IMR-90 (cell line): Measurements from ENCODE around the gene LSMEM2. TPM values are rescaled to one million over a fixed set of nuclear protein-coding genes. Genes with fewer than 3 reads are reported as not detected.

Experiments
- ATAC-seq: fragments of 200-7000 bp; cut with Tn5 transposase; 2 replicates; pipeline ENCODE4 v1.9.1; 2020; ENCODE audit warnings: low read depth, mild to moderate bottlenecking, moderate library complexity
- BruUV-seq: library from RNA; stranded (reverse); fragments of 400-500 nt; replicated peaks from 2 replicates; lab custom pipeline; 2021; lab: Mats Ljungman, UMichigan
- CTCF ChIA-PET: fragments of 300-600 bp; formaldehyde crosslinking; extraction: SDS; loops from one replicate; lab custom pipeline; 2021; ENCODE audit warnings: antibody characterized with exemption; lab: Yijun Ruan, JAX
- POLR2A ChIA-PET: fragments of 300-600 bp; sonication (Branson Sonifier 250); formaldehyde crosslinking; loops from one replicate; lab custom pipeline; 2022; ENCODE audit warnings: antibody characterized with exemption; ENCODE audit not compliant: unreplicated experiment; lab: Charles Lee
- DNase-seq: peaks from one replicate; pipeline ENCODE4 v3.0.0; 2013
- H2AFZ ChIP-seq: replicated peaks from 2 replicates; pipeline ENCODE3; 2013; ENCODE audit warnings: low read length, mild to moderate bottlenecking; ENCODE audit not compliant: poor library complexity
- H2AK5ac ChIP-seq: 2 replicates; pipeline ENCODE4 v1.6.1; 2013; ENCODE audit warnings: low read depth, low read length, inconsistent platforms
- H2AK9ac ChIP-seq: replicated peaks from 2 replicates; pipeline ENCODE3; 2013; ENCODE audit warnings: mild to moderate bottlenecking, low read depth, low read length, moderate library complexity; ENCODE audit not compliant: poor library complexity
- H2BK120ac ChIP-seq: 2 replicates; pipeline ENCODE4 v1.6.1; 2013; ENCODE audit warnings: low read depth, low read length, inconsistent platforms
- H2BK15ac ChIP-seq: 3 replicates; pipeline ENCODE4 v1.6.1; 2013; ENCODE audit warnings: low read depth, low read length, inconsistent platforms
- H2BK20ac ChIP-seq: 2 replicates; pipeline ENCODE4 v1.6.1; 2013; ENCODE audit warnings: low read depth, mild to moderate bottlenecking, inconsistent platforms, low read length, moderate library complexity
- H2BK5ac ChIP-seq: 2 replicates; pipeline ENCODE4 v1.6.1; 2013; ENCODE audit warnings: mild to moderate bottlenecking, low read depth, low read length, inconsistent platforms; ENCODE audit not compliant: poor library complexity, severe bottlenecking
- H3K14ac ChIP-seq: replicated peaks from 2 replicates; pipeline ENCODE4 v1.6.1; 2013; ENCODE audit warnings: low read depth, low read length, inconsistent platforms
- H3K18ac ChIP-seq: 2 replicates; pipeline ENCODE4 v1.6.1; 2013; ENCODE audit warnings: low read depth, low read length, control low read depth
- H3K23ac ChIP-seq: 2 replicates; pipeline ENCODE4 v1.6.1; 2013; ENCODE audit warnings: low read depth, low read length, inconsistent platforms
- H3K27ac ChIP-seq: 2 replicates; pipeline ENCODE4 v1.5.1; 2013; ENCODE audit warnings: mild to moderate bottlenecking, control low read depth, low read length; ENCODE audit not compliant: insufficient read depth
- H3K27me3 ChIP-seq: 2 replicates; pipeline ENCODE4 v1.6.1; 2013; ENCODE audit warnings: low read length; ENCODE audit not compliant: control insufficient read depth, insufficient read depth
- H3K36me3 ChIP-seq: 2 replicates; pipeline ENCODE4 v1.6.1; 2013; ENCODE audit warnings: low read length, mixed read lengths; ENCODE audit not compliant: control insufficient read depth, insufficient read depth
- H3K4ac ChIP-seq: 2 replicates; pipeline ENCODE4 v1.6.1; 2013; ENCODE audit warnings: low read depth, low read length, inconsistent platforms
- H3K4me1 ChIP-seq: 2 replicates; pipeline ENCODE4 v1.6.1; 2013; ENCODE audit warnings: low read length, mixed read lengths; ENCODE audit not compliant: control insufficient read depth, insufficient read depth
- H3K4me2 ChIP-seq: 2 replicates; pipeline ENCODE4 v1.6.1; 2013; ENCODE audit warnings: low read depth, mild to moderate bottlenecking, control low read depth, low read length, moderate library complexity
- H3K4me3 ChIP-seq: 2 replicates; pipeline ENCODE4 v1.5.1; 2013; ENCODE audit warnings: low read depth, mild to moderate bottlenecking, control low read depth, low read length, moderate library complexity; ENCODE audit not compliant: insufficient read depth
- H3K56ac ChIP-seq: 2 replicates; pipeline ENCODE4 v1.6.1; 2013; ENCODE audit warnings: low read length, inconsistent platforms; ENCODE audit not compliant: insufficient read depth; ENCODE audit errors: extremely low read depth
- H3K79me1 ChIP-seq, 2 experiments: 2 replicates each; pipeline ENCODE4 v1.6.1; 2013; ENCODE audit warnings: low read length in 2 of 2, inconsistent platforms in 1 of 2, low read depth in 1 of 2
- H3K9ac ChIP-seq: 2 replicates; pipeline ENCODE4 v1.6.1; 2013; ENCODE audit warnings: low read depth, low read length, control low read depth
- H3K9me1 ChIP-seq: 2 replicates; pipeline ENCODE4 v1.6.1; 2013; ENCODE audit warnings: low read length, inconsistent platforms; ENCODE audit not compliant: insufficient read depth
- H3K9me3 ChIP-seq: 2 replicates; pipeline ENCODE4 v1.6.1; 2013; ENCODE audit warnings: low read length; ENCODE audit not compliant: control insufficient read depth, insufficient read depth
- H4K20me1 ChIP-seq: 2 replicates; pipeline ENCODE4 v1.6.1; 2013; ENCODE audit warnings: low read length, inconsistent platforms; ENCODE audit not compliant: insufficient read depth
- H4K5ac ChIP-seq: 2 replicates; pipeline ENCODE4 v1.6.1; 2013; ENCODE audit warnings: mild to moderate bottlenecking, low read depth, low read length, control low read depth
- H4K8ac ChIP-seq, 2 experiments: 2 replicates each; pipeline ENCODE4 v1.6.1; 2013; ENCODE audit warnings: low read depth in 2 of 2, low read length in 2 of 2, control low read depth in 1 of 2, inconsistent platforms in 1 of 2
- H4K91ac ChIP-seq: 2 replicates; pipeline ENCODE4 v1.6.1; 2013; ENCODE audit warnings: low read depth, low read length, inconsistent platforms; ENCODE audit not compliant: insufficient read depth
- BHLHE40 ChIP-seq: fragments of 150-350 bp; IDR thresholded peaks from 2 replicates; pipeline ENCODE4 v1.6.1; 2016; ENCODE audit warnings: mild to moderate bottlenecking, low read depth, low read length
- RCOR1 ChIP-seq: IDR thresholded peaks from 2 replicates; pipeline ENCODE4 v1.6.1; 2012; ENCODE audit warnings: mild to moderate bottlenecking, low read length, improper control_type of control experiment; ENCODE audit not compliant: insufficient replicate concordance
- WGBS, 2 experiments: methylation state at CpG; one replicate each; pipeline versions ENCODE4 v1.1.5 to v1.1.7; 2013; ENCODE audit warnings: missing lambda C conversion rate in 2 of 2; ENCODE audit not compliant: insufficient read length in 1 of 2; ENCODE audit errors: extremely low coverage in 2 of 2; 5-methylcytosine and 5-hydroxymethylcytosine counted together
- dilution Hi-C: fragments of 300-500 bp; cut with HindIII; formaldehyde crosslinking; loops from one replicate; pipeline ENCODE4 v1.14.3; 2018; ENCODE audit warnings: low sequenced_read_pairs; ENCODE audit not compliant: unreplicated experiment
- in situ Hi-C: fragments of 300-500 bp; cut with MboI; formaldehyde crosslinking; loops from 3 replicates; pipeline ENCODE4 v1.14.3; 2019; ENCODE audit warnings: low sequenced_read_pairs, inconsistent platforms, mixed read lengths
- intact Hi-C: fragments of 100-400 bp; cut with micrococcal nuclease; formaldehyde crosslinking; loops from 2 replicates; pipeline ENCODE4 v1.10.0; 2022
- polyA plus RNA-seq, 3 experiments: library from polyadenylated mRNA; depleted of rRNA; stranded (reverse); fragments of >200 nt; gene quantifications; 2 replicates each; pipeline ENCODE4 v1.2.3, GENCODE V29; 2012; ENCODE audit warnings: low replicate concordance in 1 of 3
- total RNA-seq: library from RNA; depleted of rRNA; stranded (reverse); fragments of >200 nt; gene quantifications from 2 replicates; pipeline ENCODE4 v1.2.3, GENCODE V29; 2012

LSMEM2 gene
- total and polyA plus RNA-seq, 2 of the 4 experiments (the other 2 are of a cell fraction), result under 0.01 TPM; not detected in 1

GRCh38 chr3:50238549-50239026, 40.3 kb upstream of the LSMEM2 start:
- no TSS peak for BruUV-seq
- H3K79me1 ChIP-seq, result peaks cover 0 to 56% of the 10 kb centered on the region in 2 experiments; a peak in 2 of 4 replicates
- peak overlapping the region; percentile 82 for H3K4me3 ChIP-seq
- POLR2A ChIA-PET, result interaction anchor here (0.6 kb wide), 1 partner anchor 119 kb away, joined by 3 read pairs; no protein-coding TSS in a partner anchor
- peak overlapping the region; percentile 100 for H2AK9ac ChIP-seq
- intact Hi-C loops, result no loop called here
- ATAC-seq (no peak), DNase-seq (no peak)
- no peaks in the 10 kb centered on the region for H3K27me3 ChIP-seq
- peak overlapping the region; percentile 88 for H3K27ac ChIP-seq
- CTCF ChIA-PET, result no interaction called here
- TF ChIP-seq BHLHE40, result no peak
- no peak for TF ChIP-seq RCOR1
- H3K9me1 ChIP-seq, result peaks cover 10% of the 10 kb centered on the region
- peak overlapping the region; percentile 99 for H2AK5ac ChIP-seq
- no peak overlapping the region for H3K18ac ChIP-seq
- H3K4ac ChIP-seq, result peak overlapping the region; percentile 97
- H4K5ac ChIP-seq, result peak overlapping the region; percentile 9; the same call in 1 of the 2 replicates
- peak overlapping the region; percentile 59 to 90; a peak in 3 of 4 replicates for H4K8ac ChIP-seq
- peak overlapping the region; percentile 91 for H3K23ac ChIP-seq
- H2BK5ac ChIP-seq, result peak overlapping the region; percentile 80
- dilution Hi-C loops, result no loop called here
- H3K9me3 ChIP-seq, result no peaks in the 10 kb centered on the region
- H2AFZ ChIP-seq, result no peak overlapping the region
- peaks cover 30% of the 10 kb centered on the region for H3K4me1 ChIP-seq
- H3K14ac ChIP-seq, result peak overlapping the region; percentile 96
- H3K9ac ChIP-seq, result peak overlapping the region; percentile 88
- in situ Hi-C loops, result no loop called here
- H3K36me3 ChIP-seq, result peaks cover 13% of the 10 kb centered on the region
- peak overlapping the region; percentile 82 for H3K4me2 ChIP-seq
- peaks cover 73% of the 10 kb centered on the region for H4K20me1 ChIP-seq
- H2BK20ac ChIP-seq, result no peak overlapping the region; the same call in 1 of the 2 replicates
- WGBS, 2 experiments, result no CpG with 5 or more reads among the region's 7 CpGs
- peak overlapping the region; percentile 93 for H3K56ac ChIP-seq
- H2BK15ac ChIP-seq, result peak overlapping the region; percentile 61; the same call in 1 of the 3 replicates
- peak overlapping the region; percentile 76 for H2BK120ac ChIP-seq
- H4K91ac ChIP-seq, result peak overlapping the region; percentile 94
